ENCODE measurements around the gene NAT10.

DNA sequence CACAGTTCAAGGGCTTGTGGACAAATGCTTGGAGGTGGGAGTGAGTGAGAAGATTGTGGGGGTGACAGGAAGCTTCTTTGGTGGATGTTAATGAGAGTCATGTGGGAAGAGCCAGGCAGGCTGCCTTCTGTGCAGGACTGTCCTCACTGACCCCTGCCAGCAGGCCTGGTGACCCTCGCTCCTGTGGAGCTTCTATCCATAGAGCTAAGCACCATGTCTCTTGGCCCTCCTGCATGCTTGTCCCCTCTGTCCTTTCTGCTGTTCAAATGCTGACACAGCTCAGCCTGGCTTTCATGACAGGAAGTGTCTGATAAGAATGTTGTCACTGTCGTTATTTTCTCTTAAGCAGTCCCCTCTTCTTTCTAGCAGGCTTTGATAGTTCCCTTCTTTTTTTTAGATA lies 37.6 kb downstream of the NAT10 start:
- TF ChIP-seq POLR2AphosphoS5 (IDR thresholded peaks at IDR 0.05; ENCODE audit: low read depth) (no peak), GABPA (IDR thresholded peaks at IDR 0.05; ENCODE audit: low read depth) (no peak)
- TF ChIP-seq, protein P1, sequence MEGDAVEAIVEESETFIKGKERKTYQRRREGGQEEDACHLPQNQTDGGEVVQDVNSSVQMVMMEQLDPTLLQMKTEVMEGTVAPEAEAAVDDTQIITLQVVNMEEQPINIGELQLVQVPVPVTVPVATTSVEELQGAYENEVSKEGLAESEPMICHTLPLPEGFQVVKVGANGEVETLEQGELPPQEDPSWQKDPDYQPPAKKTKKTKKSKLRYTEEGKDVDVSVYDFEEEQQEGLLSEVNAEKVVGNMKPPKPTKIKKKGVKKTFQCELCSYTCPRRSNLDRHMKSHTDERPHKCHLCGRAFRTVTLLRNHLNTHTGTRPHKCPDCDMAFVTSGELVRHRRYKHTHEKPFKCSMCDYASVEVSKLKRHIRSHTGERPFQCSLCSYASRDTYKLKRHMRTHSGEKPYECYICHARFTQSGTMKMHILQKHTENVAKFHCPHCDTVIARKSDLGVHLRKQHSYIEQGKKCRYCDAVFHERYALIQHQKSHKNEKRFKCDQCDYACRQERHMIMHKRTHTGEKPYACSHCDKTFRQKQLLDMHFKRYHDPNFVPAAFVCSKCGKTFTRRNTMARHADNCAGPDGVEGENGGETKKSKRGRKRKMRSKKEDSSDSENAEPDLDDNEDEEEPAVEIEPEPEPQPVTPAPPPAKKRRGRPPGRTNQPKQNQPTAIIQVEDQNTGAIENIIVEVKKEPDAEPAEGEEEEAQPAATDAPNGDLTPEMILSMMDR (IDR thresholded peaks at IDR 0.05; ENCODE audit: insufficient read depth, low read length): no peak
- TF ChIP-seq, protein P2, sequence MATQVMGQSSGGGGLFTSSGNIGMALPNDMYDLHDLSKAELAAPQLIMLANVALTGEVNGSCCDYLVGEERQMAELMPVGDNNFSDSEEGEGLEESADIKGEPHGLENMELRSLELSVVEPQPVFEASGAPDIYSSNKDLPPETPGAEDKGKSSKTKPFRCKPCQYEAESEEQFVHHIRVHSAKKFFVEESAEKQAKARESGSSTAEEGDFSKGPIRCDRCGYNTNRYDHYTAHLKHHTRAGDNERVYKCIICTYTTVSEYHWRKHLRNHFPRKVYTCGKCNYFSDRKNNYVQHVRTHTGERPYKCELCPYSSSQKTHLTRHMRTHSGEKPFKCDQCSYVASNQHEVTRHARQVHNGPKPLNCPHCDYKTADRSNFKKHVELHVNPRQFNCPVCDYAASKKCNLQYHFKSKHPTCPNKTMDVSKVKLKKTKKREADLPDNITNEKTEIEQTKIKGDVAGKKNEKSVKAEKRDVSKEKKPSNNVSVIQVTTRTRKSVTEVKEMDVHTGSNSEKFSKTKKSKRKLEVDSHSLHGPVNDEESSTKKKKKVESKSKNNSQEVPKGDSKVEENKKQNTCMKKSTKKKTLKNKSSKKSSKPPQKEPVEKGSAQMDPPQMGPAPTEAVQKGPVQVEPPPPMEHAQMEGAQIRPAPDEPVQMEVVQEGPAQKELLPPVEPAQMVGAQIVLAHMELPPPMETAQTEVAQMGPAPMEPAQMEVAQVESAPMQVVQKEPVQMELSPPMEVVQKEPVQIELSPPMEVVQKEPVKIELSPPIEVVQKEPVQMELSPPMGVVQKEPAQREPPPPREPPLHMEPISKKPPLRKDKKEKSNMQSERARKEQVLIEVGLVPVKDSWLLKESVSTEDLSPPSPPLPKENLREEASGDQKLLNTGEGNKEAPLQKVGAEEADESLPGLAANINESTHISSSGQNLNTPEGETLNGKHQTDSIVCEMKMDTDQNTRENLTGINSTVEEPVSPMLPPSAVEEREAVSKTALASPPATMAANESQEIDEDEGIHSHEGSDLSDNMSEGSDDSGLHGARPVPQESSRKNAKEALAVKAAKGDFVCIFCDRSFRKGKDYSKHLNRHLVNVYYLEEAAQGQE (IDR thresholded peaks at IDR 0.05; ENCODE audit: insufficient replicate concordance, low read depth): no peak

Measured in HL-60 (cell line).